Kidney (tissue), 14 donors: Measurements from ENCODE around the gene ANKRD50. TPM values are rescaled to one million over a fixed set of nuclear protein-coding genes. Genes with fewer than 3 reads are reported as not detected.

Experiments
- DNase-seq, 5 donors: peaks; one replicate each; pipeline ENCODE4 v3.0.0-alpha.2; 2013 to 2020
- FAIRE-seq: peaks from 2 replicates; lab custom pipeline; 2012; peaks lifted over from hg19 to GRCh38; lab: Jason Lieb, UNC
- H3K27ac ChIP-seq, 2 donors: one replicate each; pipeline ENCODE4 v1.7.0; 2013; ENCODE audit warnings: low read depth in 2 of 2, low read length in 2 of 2, inconsistent platforms in 1 of 2
- H3K27me3 ChIP-seq: one replicate; pipeline ENCODE4 v1.7.1; 2013; ENCODE audit warnings: low read length, inconsistent platforms; ENCODE audit not compliant: control insufficient read depth, insufficient read depth
- H3K36me3 ChIP-seq, 3 donors: one replicate each; pipeline versions ENCODE4 v1.7.0 to v1.7.1; 2013; ENCODE audit warnings: low read length in 3 of 3, control low read depth in 1 of 3, inconsistent platforms in 1 of 3; ENCODE audit not compliant: insufficient read depth in 3 of 3, control insufficient read depth in 2 of 3
- H3K4me1 ChIP-seq, 3 donors: one replicate each; pipeline versions ENCODE4 v1.7.0 to v1.7.1; 2013; ENCODE audit warnings: low read length in 3 of 3, inconsistent platforms in 1 of 3, low read depth in 1 of 3; ENCODE audit not compliant: control insufficient read depth in 2 of 3, insufficient read depth in 2 of 3
- H3K4me3 ChIP-seq, 3 donors: one replicate each; pipeline versions ENCODE4 v1.7.0 to v1.8.1; 2013; ENCODE audit warnings: low read length in 3 of 3, control low read depth in 1 of 3, inconsistent platforms in 1 of 3
- H3K9ac ChIP-seq, 3 donors: one replicate each; pipeline versions ENCODE4 v1.7.0 to v1.7.1; 2013; ENCODE audit warnings: low read length in 3 of 3, control low read depth in 1 of 3, inconsistent platforms in 1 of 3
- H3K9me3 ChIP-seq, 3 donors: one replicate each; pipeline versions ENCODE4 v1.7.0 to v1.7.1; 2013; ENCODE audit warnings: low read length in 3 of 3, control low read depth in 1 of 3, inconsistent platforms in 1 of 3; ENCODE audit not compliant: control insufficient read depth in 2 of 3, insufficient read depth in 1 of 3
- intact Hi-C: fragments of 100-400 bp; cut with DNase I; formaldehyde crosslinking; loops from one replicate; pipeline ENCODE4 v1.11.1; 2022
- polyA plus RNA-seq: library from polyadenylated mRNA; stranded (reverse); fragments of 350-450 nt; fragmentation: Illumina TruSeq; extraction: RNeasy Lipid Tissue Mini Kit (QIAGEN cat#74804); gene quantifications from one replicate; pipeline ENCODE4 v1.2.3, GENCODE V29; 2014; ENCODE audit warnings: low read depth, low replicate concordance; ENCODE audit not compliant: insufficient read depth
- total RNA-seq: library from RNA; stranded (reverse); fragmentation: NEBNext Ultra II Directional; extraction: Animal tissue kit (Norgen Biotek cat#: 25700); gene quantifications from one replicate; pipeline ENCODE4 v1.2.1, GENCODE V29; 2021
- TF ChIP-seq, protein P1 (sequence below): IDR thresholded peaks from 3 replicates; pipeline ENCODE4 v1.5.1; 2012; ENCODE audit warnings: mild to moderate bottlenecking, moderate library complexity, borderline replicate concordance; ENCODE audit not compliant: insufficient read depth; ENCODE audit errors: extremely low read depth
- donor health status: control.
- donor health status: control.
- donor health status: control.
- donor health status: control.
- donor health status: control.
- donor health status: DM: yes; HTN: yes; CAD: no.
- donor health status: Normal renal cell carcinoma (clear cell type).

ANKRD50 gene
- total and polyA plus RNA-seq, 2 donors from 2014 or later, result 2.7 to 12.1 TPM

DNA sequence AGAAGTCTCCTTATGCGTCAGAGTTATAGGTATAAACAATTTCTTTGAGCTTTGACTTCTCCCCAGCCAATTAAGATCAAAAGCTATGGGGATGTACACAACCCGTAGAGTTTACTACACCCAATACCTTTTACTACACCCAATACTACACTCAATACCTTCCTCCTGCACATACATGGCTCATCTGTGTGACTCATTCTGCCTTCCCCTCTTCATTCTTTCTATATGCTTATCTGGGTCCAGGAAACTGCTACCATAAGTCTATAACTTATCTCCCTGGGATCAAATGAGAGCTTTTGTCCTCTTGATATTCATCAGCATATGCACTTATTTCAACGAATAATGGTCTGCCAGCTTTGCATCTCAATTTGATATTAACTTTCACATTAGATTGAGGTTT, 28.2 kb downstream of the ANKRD50 start:
- TF ChIP-seq, protein P1, sequence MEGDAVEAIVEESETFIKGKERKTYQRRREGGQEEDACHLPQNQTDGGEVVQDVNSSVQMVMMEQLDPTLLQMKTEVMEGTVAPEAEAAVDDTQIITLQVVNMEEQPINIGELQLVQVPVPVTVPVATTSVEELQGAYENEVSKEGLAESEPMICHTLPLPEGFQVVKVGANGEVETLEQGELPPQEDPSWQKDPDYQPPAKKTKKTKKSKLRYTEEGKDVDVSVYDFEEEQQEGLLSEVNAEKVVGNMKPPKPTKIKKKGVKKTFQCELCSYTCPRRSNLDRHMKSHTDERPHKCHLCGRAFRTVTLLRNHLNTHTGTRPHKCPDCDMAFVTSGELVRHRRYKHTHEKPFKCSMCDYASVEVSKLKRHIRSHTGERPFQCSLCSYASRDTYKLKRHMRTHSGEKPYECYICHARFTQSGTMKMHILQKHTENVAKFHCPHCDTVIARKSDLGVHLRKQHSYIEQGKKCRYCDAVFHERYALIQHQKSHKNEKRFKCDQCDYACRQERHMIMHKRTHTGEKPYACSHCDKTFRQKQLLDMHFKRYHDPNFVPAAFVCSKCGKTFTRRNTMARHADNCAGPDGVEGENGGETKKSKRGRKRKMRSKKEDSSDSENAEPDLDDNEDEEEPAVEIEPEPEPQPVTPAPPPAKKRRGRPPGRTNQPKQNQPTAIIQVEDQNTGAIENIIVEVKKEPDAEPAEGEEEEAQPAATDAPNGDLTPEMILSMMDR, result no peak
- Histone ChIP-seq H3K36me3 (no peaks in the 10 kb centered on the region), H3K4me1 (no peaks in the 10 kb centered on the region), H3K9ac (no peak overlapping the region), H3K9me3 (no peaks in the 10 kb centered on the region), H3K27me3 (no peaks in the 10 kb centered on the region), H3K4me3 (no peak overlapping the region), H3K27ac (no peak overlapping the region)
- FAIRE-seq (no peak), DNase-seq (no peak)
- intact Hi-C loops, result no loop called here

DNA sequence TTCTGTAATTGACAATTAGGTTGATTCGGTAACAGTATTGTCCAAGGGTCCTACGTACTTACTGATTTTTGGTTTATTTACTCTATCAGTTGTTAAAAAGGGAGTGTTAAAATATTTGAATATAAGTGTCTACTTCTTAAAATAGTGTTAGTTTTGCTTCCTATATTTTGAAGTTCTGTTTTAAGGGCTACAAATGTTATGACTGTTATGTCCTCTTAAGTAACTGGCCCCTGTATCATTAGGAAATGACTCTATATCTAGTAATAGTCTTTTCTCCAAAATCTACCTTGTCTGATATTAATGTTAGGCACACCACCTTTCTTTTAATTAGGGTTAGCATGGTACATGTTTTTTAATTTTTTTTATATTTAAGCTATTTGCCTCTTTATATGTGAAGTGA, 30.1 kb downstream of the ANKRD50 start:
- DNase-seq (no peak), FAIRE-seq (no peak)
- TF ChIP-seq, protein P1, result no peak
- H3K9ac ChIP-seq, result no peak overlapping the region
- H3K9me3 ChIP-seq, result no peaks in the 10 kb centered on the region
- no peaks in the 10 kb centered on the region for H3K27me3 ChIP-seq
- H3K4me3 ChIP-seq, result no peak overlapping the region
- H3K4me1 ChIP-seq, result no peaks in the 10 kb centered on the region
- intact Hi-C loops, result no loop called here
- H3K27ac ChIP-seq, result no peak overlapping the region
- peaks cover 0 to 3% (median 0%) of the 10 kb centered on the region in 3 donors for H3K36me3 ChIP-seq

DNA sequence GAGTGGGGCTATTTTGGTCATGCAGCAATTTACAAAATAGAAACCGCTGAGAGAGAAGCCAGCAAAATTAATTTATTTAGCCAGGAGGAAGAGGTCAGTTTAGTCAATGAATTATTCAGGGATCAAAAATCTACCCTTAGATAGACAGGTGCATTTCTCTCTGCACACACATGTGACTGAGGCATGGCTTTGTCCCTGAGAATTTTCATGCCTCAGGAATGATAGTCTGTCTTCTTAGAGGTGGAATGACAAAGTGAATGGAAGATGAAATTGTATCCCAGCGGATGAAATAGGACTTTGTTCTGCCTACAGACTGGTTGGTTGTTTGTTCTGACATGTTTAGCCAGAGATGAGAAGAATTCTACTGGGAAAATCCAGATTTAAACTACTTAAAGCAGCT, 46.0 kb downstream of the ANKRD50 start:
- peaks cover 10 to 19% (median 16%) of the 10 kb centered on the region in 3 donors for H3K36me3 ChIP-seq
- no peak for FAIRE-seq
- peaks cover 0 to 1% (median 0%) of the 10 kb centered on the region in 3 donors for H3K9me3 ChIP-seq
- intact Hi-C loops, result no loop called here
- no peaks in the 10 kb centered on the region for H3K4me1 ChIP-seq
- H3K27me3 ChIP-seq, result no peaks in the 10 kb centered on the region
- H3K9ac ChIP-seq, result no peak overlapping the region
- TF ChIP-seq, protein P1, result no peak
- H3K4me3 ChIP-seq, result no peak overlapping the region
- no peak for DNase-seq
- no peak overlapping the region for H3K27ac ChIP-seq

- Histone ChIP-seq H3K9ac (no peak overlapping the region), H3K27me3 (no peaks in the 10 kb centered on the region), H3K27ac (no peak overlapping the region), H3K36me3 (no peaks in the 10 kb centered on the region), H3K9me3 (no peaks in the 10 kb centered on the region), H3K4me3 (no peak overlapping the region), H3K4me1 (no peaks in the 10 kb centered on the region)
- TF ChIP-seq, protein P1, result no peak
- FAIRE-seq (no peak), DNase-seq (no peak)
- intact Hi-C loops, result no loop called here
These were observed 53.7 kb downstream of the ANKRD50 start for GRCh38 chr4:124658795-124659194.
